Activated CD4-positive, alpha-beta T cell treated with anti-CD3 and anti-CD28 coated beads, Interleukin-2, amount 50 U/mL, for 24 hours (primary cell): Measurements from ENCODE around the gene C10orf71.

Experiments used
- DNase-seq, 2 donors: peaks; one replicate each; pipeline ENCODE4 v3.0.0-alpha.2; 2020; ENCODE audit warnings: low read depth in 1 of 2, low spot score in 1 of 2

C10orf71 gene, protein sequence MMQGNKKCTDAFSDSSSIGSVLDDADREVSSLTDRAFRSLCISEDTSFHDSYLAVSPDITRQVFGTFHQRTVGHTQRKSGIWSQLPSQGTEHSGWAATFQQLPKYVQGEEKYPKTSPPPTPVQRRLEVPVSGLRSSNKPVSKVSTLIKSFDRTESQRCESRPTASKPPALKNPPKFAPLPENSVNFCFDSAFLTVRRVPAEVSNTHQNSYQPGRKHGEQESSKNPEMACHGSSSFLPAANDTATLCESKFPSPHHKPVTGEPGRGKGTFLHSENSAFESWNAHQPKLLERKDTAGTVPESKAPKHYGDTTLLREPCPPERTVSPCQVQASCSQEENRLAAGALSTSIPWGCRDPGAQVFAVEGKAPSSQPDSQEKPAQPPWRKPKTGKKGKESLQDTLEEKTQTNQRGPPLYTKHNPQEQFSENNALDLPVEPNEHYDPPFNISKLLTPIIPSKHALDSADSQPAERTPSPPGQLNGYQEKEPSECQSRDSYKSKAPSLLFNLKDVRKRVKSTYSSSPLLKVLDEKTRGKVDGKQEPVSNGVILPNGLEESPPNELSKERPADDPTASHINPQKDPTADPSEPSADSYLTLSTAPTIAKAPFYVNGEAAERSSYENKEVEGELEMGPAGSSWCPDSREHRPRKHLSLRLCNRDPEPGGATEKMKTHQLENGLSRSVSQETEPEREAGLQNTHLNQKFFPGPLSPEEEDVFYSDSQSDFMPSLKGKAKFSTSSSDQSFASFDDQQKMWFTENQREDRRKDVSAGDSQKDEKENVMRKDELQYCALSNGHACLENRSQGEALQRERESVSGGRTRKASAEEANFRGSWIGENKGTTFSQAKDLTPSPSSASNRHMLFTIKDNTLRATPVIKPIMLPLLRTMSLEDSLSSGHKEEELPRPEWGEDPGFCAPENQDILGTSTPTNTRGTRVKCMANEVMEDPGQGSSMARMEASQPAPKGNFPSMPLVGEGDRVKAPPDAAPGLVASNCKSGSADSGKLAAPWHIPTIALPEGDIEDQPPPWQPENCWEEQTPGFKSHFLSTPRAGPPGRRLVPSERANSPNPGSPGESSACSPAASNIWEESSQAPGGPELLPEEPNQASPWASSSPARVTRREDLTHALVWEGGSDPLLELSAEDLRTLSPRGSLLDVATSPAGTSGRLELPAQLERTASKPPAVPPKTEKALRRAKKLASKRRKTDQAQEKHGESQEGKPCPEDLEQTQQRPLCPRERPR (N-terminal part only)

DNA sequence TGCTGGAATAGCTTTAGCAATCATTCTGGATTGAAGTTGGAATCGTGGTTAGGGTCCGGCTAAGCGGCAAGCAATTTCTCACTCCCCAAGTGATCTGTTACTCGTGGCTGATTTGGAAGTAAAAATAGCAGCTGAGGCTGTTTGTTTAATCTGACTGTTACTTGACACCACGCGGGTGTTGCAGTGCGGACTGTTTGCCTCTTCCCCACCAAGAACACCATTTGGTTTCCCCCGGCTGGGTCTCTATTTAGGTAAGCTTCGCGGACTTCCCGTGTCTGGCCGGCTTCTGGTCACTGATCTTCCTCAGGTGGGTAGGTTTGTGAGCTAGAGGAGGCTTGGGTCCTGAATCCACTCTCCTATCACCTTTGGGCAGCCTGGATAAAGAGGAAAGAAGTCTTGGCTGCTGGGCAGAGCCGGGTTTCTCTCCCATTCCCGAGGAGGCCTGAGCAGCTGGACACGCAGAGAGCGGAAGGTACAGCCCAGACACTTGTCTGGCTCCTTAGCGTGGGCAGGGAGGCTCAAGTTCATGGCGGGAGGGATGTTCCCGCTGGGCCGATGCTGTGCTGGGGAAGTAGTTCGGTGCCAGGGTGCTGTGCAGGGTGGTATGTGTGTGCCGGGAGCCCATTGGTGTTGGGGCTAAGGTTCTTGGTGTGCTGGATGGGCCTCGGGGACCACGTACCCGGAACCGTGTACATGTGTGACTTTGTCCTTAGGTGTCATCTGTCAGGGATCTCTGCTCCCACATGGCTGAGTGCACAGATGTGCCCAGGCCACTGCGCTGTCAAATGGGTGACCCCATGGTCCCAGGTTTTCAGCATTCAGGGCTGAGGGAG is at the start of gene C10orf71:
C10orf71 (plus strand) TSS at position 188 of the 833 bp plus-strand sequence. CDS start 23,376 bp downstream, outside the sequence.
- DNase-seq: no peak

DNA sequence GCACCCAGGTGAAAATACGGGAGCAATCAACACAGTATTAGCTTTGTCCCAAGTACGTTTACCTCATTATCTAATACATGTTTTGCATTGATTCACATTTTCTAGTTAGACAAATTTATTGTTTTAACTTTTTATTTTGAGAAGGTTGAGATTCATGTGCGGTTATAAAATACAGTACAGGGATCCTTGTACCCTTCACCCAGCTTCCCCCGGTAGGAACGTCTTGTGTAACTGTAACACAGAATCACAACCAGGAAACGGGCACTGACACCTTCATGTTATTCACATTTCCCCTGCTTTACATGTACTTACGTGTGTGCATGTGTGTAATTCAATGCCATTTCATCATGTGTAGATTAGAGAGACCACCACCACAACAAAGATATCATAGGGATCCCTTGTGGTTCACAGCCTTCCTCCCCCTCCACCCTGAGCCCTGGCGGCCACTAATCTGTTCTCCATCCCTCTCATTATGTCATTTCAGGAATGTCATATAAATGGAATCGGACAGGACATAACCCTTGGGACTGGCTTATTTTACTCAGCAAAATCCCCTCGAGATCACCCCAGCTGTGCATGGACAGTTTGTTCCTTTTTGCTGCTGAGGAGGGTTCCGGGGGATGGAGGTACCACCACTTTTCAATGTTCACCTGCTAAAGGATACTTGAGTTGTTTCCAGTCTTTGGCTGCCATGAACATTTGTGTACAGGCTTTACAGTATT is 46.5 kb upstream of the C10orf71 start:
- no peak for DNase-seq

DNA sequence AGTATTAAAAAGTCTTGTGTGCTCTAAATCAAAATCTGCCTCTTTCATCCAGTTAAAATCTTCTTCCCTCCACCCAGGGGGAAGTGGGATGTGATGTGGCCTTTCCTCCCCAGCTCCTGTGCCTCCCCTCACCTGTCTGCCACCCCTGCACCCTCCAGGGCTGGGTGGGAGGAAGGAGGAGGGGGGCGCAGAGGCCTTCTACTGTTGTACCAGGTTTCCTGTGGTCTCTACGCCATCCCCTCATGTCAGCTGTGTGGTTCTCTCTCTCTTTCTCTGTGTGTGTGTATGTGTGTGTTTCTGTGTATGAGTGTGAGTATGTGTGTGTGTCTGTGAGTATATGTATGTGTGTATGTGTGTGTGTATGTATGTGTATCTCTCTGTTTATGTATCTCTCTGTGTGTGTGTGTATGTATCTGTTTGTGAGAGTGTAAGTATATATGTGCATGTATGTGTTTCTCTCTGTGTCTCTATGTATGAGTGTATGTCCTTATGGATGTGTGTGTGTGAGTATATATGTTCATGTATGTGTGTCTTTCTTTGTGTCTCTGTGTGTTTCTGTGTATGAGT is 45.5 kb upstream of the C10orf71 start:
- DNase-seq: no peak

DNA sequence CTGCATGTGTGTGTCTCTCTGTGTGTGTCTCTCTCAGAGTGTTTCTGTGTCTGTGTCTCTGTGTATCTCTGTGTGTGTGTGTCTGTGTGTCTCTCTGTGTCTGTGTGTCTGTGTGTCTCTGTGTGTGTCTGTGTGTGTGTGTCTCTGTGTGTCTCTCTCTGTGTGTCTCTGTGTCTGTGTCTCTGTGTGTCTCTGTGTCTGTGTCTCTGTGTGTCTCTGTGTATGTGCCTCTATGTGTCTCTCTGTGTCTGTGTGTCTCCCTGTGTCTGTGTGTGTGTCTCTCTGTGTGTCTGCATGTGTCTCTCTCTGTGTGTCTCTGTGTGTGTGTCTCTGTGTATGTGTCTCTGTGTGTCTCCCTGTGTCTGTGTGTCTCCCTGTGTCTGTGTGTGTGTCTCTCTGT is 44.8 kb upstream of the C10orf71 start:
- DNase-seq: no peak

DNA sequence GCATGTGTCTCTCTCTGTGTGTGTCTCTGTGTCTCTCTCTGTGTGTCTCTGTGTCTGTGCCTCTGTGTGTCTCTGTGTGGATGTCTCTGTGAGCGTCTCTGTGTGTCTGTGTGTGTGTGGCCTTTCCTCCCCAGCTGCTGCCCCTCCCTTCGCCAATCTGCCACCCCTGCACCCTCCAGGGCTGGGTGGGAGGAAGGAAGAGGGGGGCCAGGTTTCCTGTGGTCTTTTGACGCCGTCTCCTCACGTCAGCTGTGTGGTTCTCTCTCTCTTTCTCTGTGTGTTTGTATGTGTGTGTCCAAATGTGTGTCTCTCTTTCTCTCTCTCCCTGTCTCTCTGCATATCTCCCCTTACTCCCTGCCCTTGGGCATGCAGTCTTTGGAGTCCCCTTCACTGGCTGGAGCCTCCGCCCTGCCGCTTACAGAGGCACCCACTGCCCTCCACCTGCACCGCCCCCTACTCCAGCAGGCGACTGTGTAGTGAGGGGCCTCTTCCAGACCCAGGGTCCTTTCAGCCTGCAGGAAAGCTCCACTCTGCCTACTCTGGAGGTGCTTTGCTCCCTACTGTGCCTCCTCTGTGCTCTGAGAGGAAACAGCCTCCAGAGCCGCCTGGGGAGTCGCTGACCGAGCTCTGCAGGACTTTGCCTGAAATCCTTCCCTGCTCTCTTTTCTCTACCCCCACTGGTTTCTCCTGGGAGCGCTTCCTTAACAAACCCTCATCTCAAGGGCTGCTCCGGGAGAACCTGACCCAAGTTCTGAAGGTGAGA is 44.2 kb upstream of the C10orf71 start:
- no peak for DNase-seq

DNA sequence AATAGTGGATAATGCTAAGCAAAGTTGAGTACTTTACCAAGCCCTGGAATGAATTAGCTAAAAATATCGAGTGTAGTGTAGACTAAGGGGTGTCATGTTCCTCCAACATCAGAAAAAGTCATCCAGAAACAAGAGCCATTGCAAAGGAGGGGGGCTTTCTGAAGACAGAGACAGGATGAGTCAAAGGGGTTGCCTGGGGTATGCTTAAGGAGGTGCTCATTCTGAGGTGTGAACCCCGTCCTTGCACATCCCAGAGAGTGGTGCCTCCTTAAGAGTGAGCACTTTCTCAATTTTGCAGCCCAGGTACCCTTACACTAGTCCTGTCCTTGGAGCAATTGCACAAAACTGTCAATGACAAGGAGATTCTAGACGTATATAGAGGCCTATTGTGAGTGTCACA is 43.1 kb upstream of the C10orf71 start:
- no peak for DNase-seq

DNA sequence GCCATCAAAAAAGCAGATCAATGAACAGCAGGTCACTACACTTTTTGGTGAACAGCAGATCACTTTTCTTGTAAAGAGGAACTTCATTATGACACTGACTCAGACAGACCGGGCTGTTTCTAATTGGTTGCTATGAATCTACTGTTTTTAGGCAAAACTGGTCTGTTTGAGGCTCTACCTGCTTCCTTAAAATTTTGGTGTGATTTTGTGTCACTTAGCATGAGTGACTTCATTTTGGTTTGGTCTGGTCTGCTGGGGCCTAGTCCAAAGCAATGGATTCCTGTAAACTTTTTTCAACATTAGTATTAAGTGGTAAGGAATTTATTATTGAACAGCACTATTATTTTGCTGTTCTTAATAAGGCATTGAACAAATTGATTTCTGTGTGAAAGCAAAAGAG is 41.8 kb upstream of the C10orf71 start:
- no peak for DNase-seq

DNA sequence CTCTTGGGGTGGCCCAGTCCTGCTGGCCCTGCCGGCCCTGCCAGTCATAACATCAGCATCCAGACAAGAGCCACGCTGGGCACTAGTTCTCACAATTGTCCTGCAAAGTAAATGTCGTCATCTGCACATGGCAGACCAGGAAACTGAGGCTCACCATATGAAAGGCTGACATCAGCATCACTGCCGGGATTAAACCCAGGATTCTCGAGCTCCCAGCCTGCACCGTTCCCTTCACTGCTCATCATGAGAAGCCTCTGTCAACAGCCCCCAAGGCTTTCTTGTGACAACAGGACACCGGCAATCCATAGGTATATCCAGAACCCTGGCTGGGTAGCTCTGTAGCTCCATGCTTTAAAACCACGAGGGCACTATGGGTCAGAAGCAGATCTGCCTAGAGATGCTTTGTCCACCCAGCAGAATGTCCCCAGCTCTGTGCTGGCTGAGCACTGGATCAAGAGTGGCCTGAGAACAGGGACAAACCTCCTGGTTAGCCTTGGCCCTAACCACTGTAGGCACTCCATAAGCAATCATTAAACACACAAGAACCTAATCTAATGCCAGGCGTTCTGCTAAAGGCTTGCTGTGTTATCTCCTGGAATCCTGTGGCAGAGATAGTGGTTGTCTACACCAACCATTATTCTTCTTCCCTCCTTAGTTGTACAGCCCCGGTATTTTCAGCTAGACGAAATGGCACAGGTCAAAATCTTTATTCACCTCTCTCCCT is 41.2 kb upstream of the C10orf71 start:
- DNase-seq: no peak

DNA sequence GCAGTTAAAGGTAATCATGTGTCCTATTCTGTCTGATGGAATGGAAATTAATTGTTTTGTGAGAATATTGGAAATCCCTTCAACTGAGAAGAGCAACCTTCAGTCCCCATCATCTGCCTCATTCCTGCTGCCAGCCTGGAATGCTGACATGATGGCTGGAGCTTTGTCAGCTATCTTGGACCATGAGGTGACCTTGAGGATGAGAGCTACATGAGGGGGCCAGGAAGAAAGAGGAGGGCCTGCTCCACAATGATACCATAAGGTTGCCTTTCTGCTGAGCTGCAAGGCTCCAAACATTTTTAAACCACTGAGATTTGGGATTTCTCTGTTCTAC is 40.7 kb upstream of the C10orf71 start:
- no peak for DNase-seq

DNA sequence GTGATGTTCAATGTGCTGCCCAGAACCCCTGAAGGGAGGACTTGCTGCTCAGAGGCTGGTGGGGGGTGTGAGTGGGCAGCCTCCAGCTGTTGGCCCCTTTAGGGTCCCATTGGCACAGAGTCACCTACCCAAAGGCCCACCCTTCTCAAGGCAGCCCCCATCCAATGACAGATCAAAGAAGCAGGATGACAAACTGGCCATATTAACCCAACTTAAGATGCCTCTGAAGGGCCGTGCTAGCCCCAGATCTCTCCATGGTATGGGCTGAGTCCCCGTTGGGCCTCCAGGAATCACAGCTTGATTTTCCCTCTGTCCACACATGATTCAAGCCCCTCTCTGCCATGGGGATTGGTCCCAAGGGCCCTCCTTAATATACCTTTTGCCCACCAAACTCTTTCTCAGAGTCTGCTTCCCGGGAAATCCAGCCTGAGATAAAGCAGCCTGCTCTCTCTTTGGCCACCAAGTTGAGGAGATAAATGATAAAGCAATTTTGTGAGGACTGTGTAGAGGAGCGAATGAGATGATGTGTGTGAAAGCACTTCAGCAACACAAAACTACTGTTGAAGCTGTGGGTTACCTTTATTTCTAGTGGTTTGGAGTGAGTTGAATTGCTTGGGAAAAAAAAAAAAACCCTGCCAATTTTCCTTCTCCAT is 38.2 kb upstream of the C10orf71 start:
- DNase-seq: no peak

DNA sequence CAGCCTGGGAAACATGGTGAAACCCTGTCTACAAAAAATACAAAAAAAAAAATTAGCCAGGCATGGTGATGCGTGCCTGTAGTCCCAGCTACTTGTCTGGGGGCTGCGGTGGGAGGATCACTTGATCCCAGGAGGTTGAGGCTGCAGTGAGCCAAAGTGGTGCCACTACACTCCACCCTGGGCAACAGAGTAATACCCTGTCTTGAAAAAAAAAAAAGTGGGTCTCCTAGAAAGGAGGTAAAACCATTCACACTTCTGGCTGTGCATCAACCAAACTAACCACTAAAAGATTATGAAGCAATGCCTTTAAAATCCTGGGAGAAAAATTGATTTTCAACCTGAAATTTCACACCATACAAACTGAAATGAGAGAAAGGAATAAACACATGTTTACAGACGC is 35.4 kb upstream of the C10orf71 start:
- no peak for DNase-seq

DNA sequence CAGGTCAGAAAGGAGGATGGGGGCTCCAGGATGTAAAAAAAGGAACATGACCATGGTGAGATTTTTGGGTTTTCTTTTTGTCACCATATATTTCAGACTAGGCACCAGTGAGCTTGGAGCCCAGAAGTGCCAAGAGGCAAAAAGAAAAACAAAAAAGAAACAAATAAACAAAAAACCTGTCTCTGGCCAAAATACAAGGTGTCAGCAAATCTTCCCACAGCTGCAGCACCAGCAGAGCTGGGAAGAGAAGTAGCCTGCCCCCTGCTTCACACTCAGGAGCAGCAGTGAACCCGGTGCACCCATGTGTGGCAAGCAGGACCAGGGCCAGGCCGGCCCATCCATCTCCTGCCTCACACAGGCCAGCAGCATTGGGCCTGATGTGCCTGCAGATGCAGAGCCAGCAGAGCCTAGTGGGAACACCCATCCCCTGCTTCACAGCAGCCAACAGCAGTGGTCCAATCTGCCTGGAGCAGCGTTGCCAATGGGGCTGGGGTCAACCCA is 34.7 kb upstream of the C10orf71 start:
- DNase-seq: no peak

DNA sequence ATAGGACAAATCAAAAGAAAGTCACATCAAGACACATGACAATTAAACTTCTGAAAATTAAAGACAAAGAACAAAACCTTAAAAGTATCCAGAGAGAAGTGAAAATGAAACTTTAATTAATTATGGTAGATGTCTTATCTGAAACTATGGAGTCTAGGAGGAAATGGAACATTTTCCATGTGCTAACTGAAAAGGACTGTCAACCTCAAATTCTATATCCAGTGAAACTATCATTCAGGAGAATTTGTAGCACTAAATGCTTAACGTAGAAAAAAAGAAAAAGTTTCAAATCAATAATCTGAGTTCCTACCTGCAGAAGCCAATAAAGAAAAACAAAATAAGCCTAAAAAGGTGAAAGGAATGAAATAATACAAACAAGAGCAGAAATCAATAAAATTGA is 33.1 kb upstream of the C10orf71 start:
- no peak for DNase-seq

DNA sequence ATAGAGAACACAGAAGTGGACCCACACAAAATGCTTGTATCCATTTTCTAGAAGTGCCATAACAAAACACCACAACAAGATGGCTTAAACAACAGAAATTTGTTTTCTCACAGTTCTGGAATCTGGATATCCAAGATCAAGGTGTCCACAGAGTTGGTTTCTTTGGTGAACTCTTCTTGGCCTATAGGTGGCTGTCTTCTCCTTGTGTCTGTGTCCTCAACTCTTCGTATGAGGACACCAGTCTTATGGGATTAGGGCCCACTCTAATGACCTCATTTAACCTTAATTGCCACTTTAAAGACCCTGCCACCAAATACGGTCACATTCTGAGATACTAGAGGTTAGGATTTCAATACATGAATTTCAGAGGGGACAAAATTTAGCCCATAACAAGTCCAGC is 30.8 kb upstream of the C10orf71 start:
- no peak for DNase-seq

DNA sequence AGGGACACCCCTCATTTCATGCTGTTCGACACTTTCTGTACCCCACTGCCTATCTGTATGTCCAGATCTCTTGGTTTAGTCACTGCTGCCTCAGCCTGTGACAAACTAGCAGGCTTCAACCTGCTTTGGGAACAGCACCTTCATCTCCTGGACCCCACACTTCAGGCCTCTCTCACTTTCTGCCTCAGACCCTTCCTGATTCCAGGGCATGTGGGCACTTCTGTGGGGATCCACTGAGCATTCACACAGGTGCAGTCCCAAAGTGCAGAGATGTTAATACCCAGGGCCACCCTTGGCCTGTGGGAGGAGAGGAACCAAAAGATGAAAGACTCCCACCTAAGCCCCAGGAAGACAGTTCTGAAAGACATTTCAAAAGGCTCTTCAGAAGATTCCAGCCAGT is 29.4 kb upstream of the C10orf71 start:
- no peak for DNase-seq

DNA sequence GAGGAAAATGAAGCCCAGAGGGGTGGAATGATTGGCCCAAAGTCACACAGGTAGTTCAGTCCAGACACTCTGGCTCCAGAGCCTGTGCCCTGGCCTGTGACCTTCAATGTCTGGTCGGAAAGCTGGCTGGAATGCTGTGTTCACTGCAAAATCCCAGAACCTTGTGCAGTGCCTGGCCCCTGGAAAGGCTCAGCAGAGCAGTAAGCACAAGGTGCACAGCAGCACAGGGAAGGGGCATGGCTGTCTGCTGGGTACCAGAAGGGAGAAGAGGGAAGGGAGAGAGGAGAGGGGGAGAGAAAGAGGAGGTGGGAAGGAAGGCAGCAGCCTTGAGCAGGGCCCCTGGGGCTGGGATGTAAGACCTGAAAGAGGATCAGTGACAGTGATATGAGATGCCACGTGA is 28.4 kb upstream of the C10orf71 start:
- DNase-seq: no peak

DNA sequence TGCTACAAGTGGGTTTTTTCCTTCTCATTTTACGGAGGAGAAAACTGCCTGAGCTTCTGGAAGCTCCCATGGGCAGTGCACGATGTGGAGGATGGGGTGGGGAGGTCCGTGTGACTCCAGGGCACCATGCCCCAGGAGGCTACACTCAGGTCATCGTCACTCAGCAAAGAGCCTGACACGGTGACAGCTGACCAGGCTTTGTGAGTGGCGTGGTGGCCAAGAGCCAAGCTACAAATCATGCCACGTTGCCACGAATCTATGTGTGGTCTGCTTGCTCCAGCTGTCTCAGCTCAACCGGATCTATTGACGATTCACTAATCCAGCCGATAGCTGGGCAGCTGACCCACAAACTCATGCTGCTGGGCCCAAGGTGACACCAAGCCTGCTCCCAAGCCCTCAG is 27.6 kb upstream of the C10orf71 start:
- DNase-seq: no peak
